GM13976 (cell line): ENCODE measurements around the gene AP3B1.

ENCODE experiments used
- DNase-seq: peaks from one replicate; pipeline ENCODE4 v3.0.0; 2012; ENCODE audit warnings: low spot score
- in situ Hi-C: fragments of 300-500 bp; cut with MboI; formaldehyde crosslinking; loops from one replicate; pipeline ENCODE4 v1.12.0; 2022; ENCODE audit warnings: low sequenced_read_pairs, mixed read lengths, inconsistent platforms; ENCODE audit not compliant: unreplicated experiment
- TF ChIP-seq, protein P1 (sequence below): IDR thresholded peaks from 2 replicates; pipeline ENCODE4 v1.5.1; 2012; ENCODE audit warnings: borderline replicate concordance, mild to moderate bottlenecking; ENCODE audit not compliant: insufficient read depth; ENCODE audit errors: extremely low read depth, missing control alignments, control extremely low read depth

AP3B1 gene

DNA sequence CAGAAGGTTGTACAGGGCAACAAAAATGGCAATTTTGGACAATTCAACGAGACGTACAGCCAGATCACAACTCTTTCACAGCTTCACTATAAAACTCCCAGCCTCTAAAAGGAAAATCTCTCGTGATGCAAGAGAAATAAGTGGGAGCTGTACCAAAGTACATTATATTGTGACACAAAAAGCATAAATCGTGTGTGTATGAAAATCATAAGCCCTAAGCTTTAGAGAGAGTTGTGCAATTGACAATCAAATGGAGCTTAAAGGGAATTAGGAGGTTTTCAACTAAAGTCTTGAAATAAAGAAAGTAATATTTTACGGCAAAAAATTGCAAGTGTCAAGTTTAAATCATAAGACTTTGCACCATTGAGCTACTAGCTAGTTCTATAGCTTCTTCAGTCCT lies 323.6 kb downstream of the AP3B1 start:
- no peak for DNase-seq
- TF ChIP-seq, protein P1, sequence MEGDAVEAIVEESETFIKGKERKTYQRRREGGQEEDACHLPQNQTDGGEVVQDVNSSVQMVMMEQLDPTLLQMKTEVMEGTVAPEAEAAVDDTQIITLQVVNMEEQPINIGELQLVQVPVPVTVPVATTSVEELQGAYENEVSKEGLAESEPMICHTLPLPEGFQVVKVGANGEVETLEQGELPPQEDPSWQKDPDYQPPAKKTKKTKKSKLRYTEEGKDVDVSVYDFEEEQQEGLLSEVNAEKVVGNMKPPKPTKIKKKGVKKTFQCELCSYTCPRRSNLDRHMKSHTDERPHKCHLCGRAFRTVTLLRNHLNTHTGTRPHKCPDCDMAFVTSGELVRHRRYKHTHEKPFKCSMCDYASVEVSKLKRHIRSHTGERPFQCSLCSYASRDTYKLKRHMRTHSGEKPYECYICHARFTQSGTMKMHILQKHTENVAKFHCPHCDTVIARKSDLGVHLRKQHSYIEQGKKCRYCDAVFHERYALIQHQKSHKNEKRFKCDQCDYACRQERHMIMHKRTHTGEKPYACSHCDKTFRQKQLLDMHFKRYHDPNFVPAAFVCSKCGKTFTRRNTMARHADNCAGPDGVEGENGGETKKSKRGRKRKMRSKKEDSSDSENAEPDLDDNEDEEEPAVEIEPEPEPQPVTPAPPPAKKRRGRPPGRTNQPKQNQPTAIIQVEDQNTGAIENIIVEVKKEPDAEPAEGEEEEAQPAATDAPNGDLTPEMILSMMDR: no peak
- in situ Hi-C loops: loop anchor here (10.0 kb wide), 1 partner anchor 326 kb away; no protein-coding TSS in a partner anchor

GRCh38 chr5:77963795-77964194 lies 330.7 kb downstream of the AP3B1 start:
- TF ChIP-seq, protein P1: no peak
- in situ Hi-C loops: no loop called here
- DNase-seq: no peak

GRCh38 chr5:77960863-77961396 lies 333.6 kb downstream of the AP3B1 start:
- TF ChIP-seq, protein P1: no peak
- DNase-seq: no peak
- in situ Hi-C loops: no loop called here

GRCh38 chr5:77960305-77960704 lies 334.2 kb downstream of the AP3B1 start:
- TF ChIP-seq, protein P1: no peak
- in situ Hi-C loops: no loop called here
- DNase-seq: no peak

- in situ Hi-C loops: no loop called here
- TF ChIP-seq, protein P1: no peak
- DNase-seq: no peak
These were observed 335.7 kb downstream of the AP3B1 start for GRCh38 chr5:77958642-77959330.

DNA sequence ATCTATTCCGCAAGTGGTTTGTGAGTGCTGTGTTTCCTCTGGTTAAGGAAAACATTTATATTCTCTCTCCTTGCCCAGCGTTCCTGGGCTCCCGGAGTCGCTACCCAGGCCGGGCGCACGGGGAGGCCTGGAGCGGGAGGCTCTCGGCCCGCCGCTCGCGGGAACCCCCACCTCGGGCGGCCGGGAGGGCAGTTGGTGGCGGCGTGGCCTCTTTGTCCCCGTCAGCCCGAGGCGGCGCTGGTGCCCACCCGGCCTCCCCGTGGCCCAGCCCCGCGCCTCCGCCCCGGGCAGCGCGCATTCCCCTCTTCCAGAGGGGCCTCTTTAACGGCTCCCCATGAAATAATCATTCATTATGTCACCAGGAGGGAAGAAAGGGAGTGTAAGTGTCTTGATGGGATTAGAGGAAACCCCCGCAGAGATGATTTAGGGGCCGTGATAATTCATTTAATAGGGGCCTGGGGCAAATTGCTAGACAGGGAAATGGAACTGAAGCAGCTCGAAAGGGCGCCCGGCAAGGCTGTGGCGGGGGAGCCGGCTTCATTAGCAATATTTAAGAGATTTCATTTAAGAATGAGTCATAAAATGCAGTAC lies 336.5 kb downstream of the AP3B1 start:
- in situ Hi-C loops: no loop called here
- TF ChIP-seq, protein P1: no peak
- no peak for DNase-seq
